HFFc6 (cell line): ENCODE data around the gene GPC1. TPM values are rescaled to one million over a fixed set of nuclear protein-coding genes. Genes with fewer than 3 reads are reported as not detected.

Source experiments
- DNase-seq: peaks from one replicate; pipeline ENCODE4 v3.0.0-alpha.2; 2018
- H3K27ac Mint-ChIP-seq: 2 replicates; pipeline ENCODE4 v1.8.0; 2020; ENCODE audit warnings: mild to moderate bottlenecking, mixed read lengths
- H3K27me3 Mint-ChIP-seq: 2 replicates; pipeline ENCODE4 v1.8.0; 2021; ENCODE audit warnings: mild to moderate bottlenecking, moderate library complexity, mixed read lengths; ENCODE audit not compliant: insufficient read depth
- H3K36me3 Mint-ChIP-seq: 2 replicates; pipeline ENCODE4 v1.8.0; 2021; ENCODE audit warnings: low read depth, mixed read lengths
- H3K4me1 Mint-ChIP-seq: 2 replicates; pipeline ENCODE4 v1.8.0; 2020; ENCODE audit warnings: low read depth, mixed read lengths
- H3K4me3 Mint-ChIP-seq: 2 replicates; pipeline ENCODE4 v1.8.0; 2020; ENCODE audit warnings: mild to moderate bottlenecking, moderate library complexity, mixed read lengths
- H3K9me3 Mint-ChIP-seq: 2 replicates; pipeline ENCODE4 v1.8.0; 2020; ENCODE audit warnings: mild to moderate bottlenecking, mixed read lengths
- total RNA-seq, 6 experiments: library from RNA; stranded (reverse); fragmentation: NEBNext Ultra II Directional; extraction: Animal tissue kit (Norgen Biotek cat#: 25700); gene quantifications; 2 replicates in 1 of 6; 3 replicates in 5 of 6; pipeline ENCODE4 v1.2.3, GENCODE V29; 2021
- TF ChIP-seq, protein P1 (sequence below): fragments of 200-600 bp; sonication (generic); IDR thresholded peaks from 2 replicates; pipeline ENCODE4 v1.5.0; 2021; ENCODE audit warnings: antibody characterized with exemption, mild to moderate bottlenecking

The GPC1 gene
- total RNA-seq, 6 experiments from 2014 or later, result 315 to 403 (median 350) TPM

DNA sequence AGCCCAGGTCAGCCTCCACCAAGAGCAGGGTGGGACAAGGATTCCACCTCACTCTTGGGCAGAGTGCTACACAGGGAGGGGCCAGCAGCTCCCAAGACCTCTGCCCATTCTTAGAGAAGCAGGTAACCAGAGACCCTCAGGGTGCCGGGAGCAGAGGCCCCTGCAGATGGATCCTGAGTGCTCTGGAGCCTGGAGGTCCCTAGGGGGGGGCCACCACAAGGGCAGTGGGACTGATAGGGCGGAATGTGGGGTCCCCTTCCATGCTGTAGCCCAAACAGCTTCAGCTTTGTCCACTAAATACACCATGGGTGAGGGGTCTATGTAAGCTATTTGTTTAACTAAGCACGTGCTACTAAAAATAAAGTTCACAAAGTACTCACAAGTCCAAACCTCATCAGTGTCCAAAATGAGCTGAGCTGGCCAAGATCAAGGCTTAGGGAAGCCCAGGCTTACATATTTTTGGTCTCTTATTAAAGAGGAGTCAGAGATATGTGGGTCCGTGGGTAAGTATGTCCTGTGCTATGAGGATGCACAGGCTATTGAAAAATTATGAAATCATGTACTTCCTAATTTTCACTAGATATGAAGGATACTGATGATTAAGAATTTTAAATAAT is 21.5 kb upstream of the GPC1 start:
- no peak for DNase-seq
- H3K9me3 Mint-ChIP-seq, result peaks cover 8% of the 10 kb centered on the region; the same call in 1 of the 2 replicates

DNA sequence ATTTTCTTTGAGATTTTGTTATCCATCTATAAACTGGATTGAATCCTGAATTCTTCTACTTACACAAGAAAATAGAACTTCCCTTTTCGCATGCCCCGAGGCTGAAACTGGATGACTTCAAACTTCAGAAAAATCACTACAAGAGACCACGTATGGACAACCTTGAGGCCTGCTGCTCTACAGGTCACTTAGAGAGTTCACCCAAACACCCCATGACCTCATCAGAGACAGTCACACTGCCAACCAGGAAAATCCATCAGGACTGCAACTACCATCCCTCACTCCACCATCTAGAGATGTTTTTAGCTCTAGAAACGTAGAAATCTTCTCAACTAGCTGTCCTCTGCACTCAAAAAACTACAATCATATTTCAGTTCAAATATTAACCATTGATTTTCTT is 18.6 kb upstream of the GPC1 start:
- no peaks in the 10 kb centered on the region for H3K4me1 Mint-ChIP-seq
- TF ChIP-seq, protein P1, sequence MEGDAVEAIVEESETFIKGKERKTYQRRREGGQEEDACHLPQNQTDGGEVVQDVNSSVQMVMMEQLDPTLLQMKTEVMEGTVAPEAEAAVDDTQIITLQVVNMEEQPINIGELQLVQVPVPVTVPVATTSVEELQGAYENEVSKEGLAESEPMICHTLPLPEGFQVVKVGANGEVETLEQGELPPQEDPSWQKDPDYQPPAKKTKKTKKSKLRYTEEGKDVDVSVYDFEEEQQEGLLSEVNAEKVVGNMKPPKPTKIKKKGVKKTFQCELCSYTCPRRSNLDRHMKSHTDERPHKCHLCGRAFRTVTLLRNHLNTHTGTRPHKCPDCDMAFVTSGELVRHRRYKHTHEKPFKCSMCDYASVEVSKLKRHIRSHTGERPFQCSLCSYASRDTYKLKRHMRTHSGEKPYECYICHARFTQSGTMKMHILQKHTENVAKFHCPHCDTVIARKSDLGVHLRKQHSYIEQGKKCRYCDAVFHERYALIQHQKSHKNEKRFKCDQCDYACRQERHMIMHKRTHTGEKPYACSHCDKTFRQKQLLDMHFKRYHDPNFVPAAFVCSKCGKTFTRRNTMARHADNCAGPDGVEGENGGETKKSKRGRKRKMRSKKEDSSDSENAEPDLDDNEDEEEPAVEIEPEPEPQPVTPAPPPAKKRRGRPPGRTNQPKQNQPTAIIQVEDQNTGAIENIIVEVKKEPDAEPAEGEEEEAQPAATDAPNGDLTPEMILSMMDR, result no peak
- H3K27me3 Mint-ChIP-seq, result peaks cover 5% of the 10 kb centered on the region; the same call in 1 of the 2 replicates
- no peak for DNase-seq
- no peak overlapping the region for H3K27ac Mint-ChIP-seq
- H3K9me3 Mint-ChIP-seq, result peaks cover 23% of the 10 kb centered on the region
- H3K36me3 Mint-ChIP-seq, result peaks cover 7% of the 10 kb centered on the region; the same call in 1 of the 2 replicates
- H3K4me3 Mint-ChIP-seq, result no peak overlapping the region

More for the DNA sequence above, 21.5 kb upstream of the GPC1 start:
- TF ChIP-seq, protein P1, result no peak
- no peak overlapping the region for H3K27ac Mint-ChIP-seq
- H3K27me3 Mint-ChIP-seq, result peaks cover 12% of the 10 kb centered on the region
- peaks cover 7% of the 10 kb centered on the region; the same call in 1 of the 2 replicates for H3K36me3 Mint-ChIP-seq
- H3K4me3 Mint-ChIP-seq, result no peak overlapping the region
- H3K4me1 Mint-ChIP-seq, result no peaks in the 10 kb centered on the region; the same call in 1 of the 2 replicates

- Mint-ChIP-seq H3K4me1 (no peaks in the 10 kb centered on the region), H3K4me3 (no peak overlapping the region)
- DNase-seq, result no peak
These were observed 17.2 kb upstream of the GPC1 start for GRCh38 chr2:240418311-240418710.

GRCh38 chr2:240419271-240419670 is 16.2 kb upstream of the GPC1 start:
- H3K36me3 Mint-ChIP-seq, result peaks cover 15% of the 10 kb centered on the region
- TF ChIP-seq, protein P1, result no peak
- H3K27me3 Mint-ChIP-seq, result peaks cover 2% of the 10 kb centered on the region

More at GRCh38 chr2:240418311-240418710, 17.2 kb upstream of the GPC1 start:
- Mint-ChIP-seq H3K27me3 (peaks cover 3% of the 10 kb centered on the region; the same call in 1 of the 2 replicates), H3K27ac (no peak overlapping the region), H3K9me3 (peaks cover 33% of the 10 kb centered on the region), H3K36me3 (peaks cover 15% of the 10 kb centered on the region)
- TF ChIP-seq, protein P1, result no peak

GRCh38 chr2:240419723-240420122 is 15.7 kb upstream of the GPC1 start:
- no peak for DNase-seq
- Mint-ChIP-seq H3K4me1 (no peaks in the 10 kb centered on the region), H3K4me3 (no peak overlapping the region), H3K9me3 (peaks cover 33% of the 10 kb centered on the region), H3K27ac (no peak overlapping the region), H3K36me3 (peaks cover 15% of the 10 kb centered on the region), H3K27me3 (peaks cover 2% of the 10 kb centered on the region)
- TF ChIP-seq, protein P1, result no peak

More at GRCh38 chr2:240419271-240419670, 16.2 kb upstream of the GPC1 start:
- Mint-ChIP-seq H3K4me3 (no peak overlapping the region), H3K4me1 (no peaks in the 10 kb centered on the region), H3K9me3 (peaks cover 33% of the 10 kb centered on the region), H3K27ac (no peak overlapping the region)
- no peak for DNase-seq
